GM12878 (cell line): ENCODE measurements around the gene CCDC137. TPM values are rescaled to one million over a fixed set of nuclear protein-coding genes. Genes with fewer than 3 reads are reported as not detected.

Experiments used
- ATAC-seq: fragments of 200-7000 bp; cut with Tn5 transposase; 3 replicates; pipeline ENCODE4 v1.9.1; 2020; ENCODE audit warnings: mild to moderate bottlenecking, moderate library complexity
- BruUV-seq: library from RNA; stranded (reverse); fragments of 400-500 nt; replicated peaks from 2 replicates; lab custom pipeline; 2021; lab: Mats Ljungman, UMichigan
- CTCF ChIA-PET: fragments of 300-600 bp; sonication (Branson Sonifier 250); formaldehyde crosslinking; extraction: SDS; loops from one replicate; lab custom pipeline; 2021; ENCODE audit warnings: inconsistent platforms; lab: Yijun Ruan, JAX
- POLR2A ChIA-PET: fragments of 350-600 bp; formaldehyde crosslinking; extraction: SDS; loops from one replicate; lab custom pipeline; 2021; ENCODE audit warnings: inconsistent platforms; lab: Charles Lee
- RAD21 ChIA-PET: fragments of 300-600 bp; sonication (Branson Sonifier 250); formaldehyde crosslinking; loops from one replicate; lab custom pipeline; 2023; ENCODE audit warnings: antibody characterized with exemption; ENCODE audit not compliant: unreplicated experiment; lab: Charles Lee
- SMC1A ChIA-PET: fragments of 300-600 bp; sonication (Branson Sonifier 250); formaldehyde crosslinking; loops from one replicate; lab custom pipeline; 2023; ENCODE audit not compliant: unreplicated experiment, uncharacterized antibody; lab: Charles Lee
- DNase-seq: peaks from one replicate; pipeline ENCODE4 v3.0.0-alpha.2; 2011; ENCODE audit warnings: low read depth, low spot score
- FAIRE-seq: peaks from 3 replicates; lab custom pipeline; 2011; peaks lifted over from hg19 to GRCh38; lab: Jason Lieb, UNC
- H2AFZ ChIP-seq: 2 replicates; pipeline ENCODE4 v1.6.0; 2011; ENCODE audit warnings: low read depth, low read length, control low read depth; ENCODE audit not compliant: control insufficient read depth
- H3K27ac ChIP-seq: 2 replicates; pipeline ENCODE4 v1.5.1; 2011; ENCODE audit warnings: control low read depth; ENCODE audit not compliant: control insufficient read depth, insufficient read depth
- H3K27me3 ChIP-seq, 2 experiments: replicated peaks in 1 of 2; 2 replicates each; pipeline versions ENCODE4 v1.6.0 to v1.6.1; 2011; ENCODE audit warnings: low read length in 1 of 2; ENCODE audit not compliant: control insufficient read depth in 2 of 2, insufficient read depth in 2 of 2
- H3K36me3 ChIP-seq, 2 experiments: 2 replicates each; pipeline ENCODE4 v1.5.1; 2011; ENCODE audit warnings: low read length in 1 of 2; ENCODE audit not compliant: control insufficient read depth in 2 of 2, insufficient read depth in 2 of 2
- H3K4me1 ChIP-seq: 2 replicates; pipeline ENCODE4 v1.6.1; 2011; ENCODE audit warnings: mild to moderate bottlenecking, low read length, moderate library complexity, mixed read lengths; ENCODE audit not compliant: control insufficient read depth, insufficient read depth
- H3K4me2 ChIP-seq: 2 replicates; pipeline ENCODE4 v1.6.0; 2011; ENCODE audit warnings: control low read depth; ENCODE audit not compliant: control insufficient read depth, insufficient read depth
- H3K4me3 ChIP-seq: fragments of 200-600 bp; sonication (generic); 2 replicates; pipeline ENCODE4 v1.5.1; 2016
- H3K79me2 ChIP-seq: 2 replicates; pipeline ENCODE4 v1.6.0; 2011; ENCODE audit warnings: low read length; ENCODE audit not compliant: control insufficient read depth, insufficient read depth
- H3K9ac ChIP-seq: 2 replicates; pipeline ENCODE4 v1.8.0; 2011; ENCODE audit warnings: low read length, control low read depth, mixed read lengths; ENCODE audit not compliant: control insufficient read depth, insufficient read depth
- H3K9me3 ChIP-seq: replicated peaks from 3 replicates; pipeline ENCODE4 v1.5.1; 2011; ENCODE audit warnings: mild to moderate bottlenecking, low read length; ENCODE audit not compliant: control insufficient read depth, insufficient read depth
- H4K20me1 ChIP-seq: 2 replicates; pipeline ENCODE4 v1.6.0; 2011; ENCODE audit not compliant: control insufficient read depth, insufficient read depth
- JUND ChIP-seq: IDR thresholded peaks from 2 replicates; pipeline ENCODE4 v1.6.1; 2012; ENCODE audit warnings: low read depth, mild to moderate bottlenecking, low read length, improper control_type of control experiment, moderate library complexity
- RELA ChIP-seq: fragments of 450-650 bp; IDR thresholded peaks from 2 replicates; pipeline ENCODE4 v1.8.0; 2014; ENCODE audit warnings: borderline replicate concordance; ENCODE audit not compliant: partially characterized antibody
- SIX5 ChIP-seq: IDR thresholded peaks from 2 replicates; pipeline ENCODE4 v1.6.1; 2011; ENCODE audit warnings: mild to moderate bottlenecking, low read depth, low read length, moderate library complexity; ENCODE audit not compliant: severe bottlenecking
- TARDBP ChIP-seq: IDR thresholded peaks from 2 replicates; pipeline ENCODE4 v1.6.1; 2016; ENCODE audit warnings: borderline replicate concordance
- WGBS: methylation state at CpG from one replicate; pipeline ENCODE4 v1.1.6; 2016; ENCODE audit warnings: low lambda C conversion rate; ENCODE audit not compliant: insufficient replicate concordance, insufficient coverage; ENCODE audit errors: missing lambda C conversion rate; 5-methylcytosine and 5-hydroxymethylcytosine counted together
- in situ Hi-C: fragments of 300-500 bp; cut with MboI; formaldehyde crosslinking; loops from 9 replicates; pipeline ENCODE4 v1.14.3; 2018; ENCODE audit warnings: mixed read lengths
- intact Hi-C: fragments of 100-400 bp; cut with micrococcal nuclease; formaldehyde crosslinking; loops from one replicate; pipeline ENCODE4 v1.14.2; 2022; ENCODE audit not compliant: unreplicated experiment
- polyA plus RNA-seq, 11 experiments: library from polyadenylated mRNA; depleted of rRNA in 4 of 11; unstranded in 6 of 11; stranded (reverse) in 5 of 11; fragments of >200 nt; fragmentation: Nextera tagmentation in 4 of 11; fragmentation: Illumina TruSeq in 1 of 11; extraction: Ambion mirVana in 4 of 11; extraction: Trizol in 1 of 11; gene quantifications; 1 replicate in 1 of 11; 2 replicates in 10 of 11; pipeline versions ENCODE4 v1.2.1 to v1.2.3, GENCODE V29; 2011 to 2016; ENCODE audit warnings: inconsistent platforms in 2 of 11, missing spikeins in 2 of 11, low read depth in 1 of 11
- total RNA-seq, 4 experiments: library from RNA; depleted of rRNA in 3 of 4; stranded (reverse); fragments of >200 nt in 3 of 4; fragmentation: Illumina TruSeq in 1 of 4; extraction: Trizol in 1 of 4; gene quantifications; 2 replicates each; pipeline versions ENCODE4 v1.2.1 to v1.2.3, GENCODE V29; 2013 to 2021

Gene CCDC137
- total and polyA plus RNA-seq, 10 of the 15 experiments (the other 5 are each of a cell fraction or from before 2014, with no cell fraction given) = 2.2 to 45.4 (median 22.1) TPM

- POLR2A ChIA-PET = interaction anchor here (0.5 kb wide), 1 partner anchor 11 kb away, joined by 3 read pairs; no protein-coding TSS in a partner anchor
- intact Hi-C loops = no loop called here
Observed at GRCh38 chr17:81621494-81622130, 44.9 kb upstream of the CCDC137 start.

GRCh38 chr17:81630274-81630673 lies 36.3 kb upstream of the CCDC137 start:
- POLR2A ChIA-PET = interaction anchor here (0.5 to 0.7 kb wide), 2 partner anchors 8 to 475 kb away, joined by 4 to 7 read pairs; no protein-coding TSS in a partner anchor
- BruUV-seq = no TSS peak
- H3K4me3 ChIP-seq = no peak overlapping the region
- TF ChIP-seq SIX5 (no peak), TARDBP (no peak), RELA (no peak)
- CTCF ChIA-PET = interaction anchor here (0.6 kb wide), 1 partner anchor 335 kb away, joined by 3 read pairs; the partner anchor contains the start of gene SLC38A10
- ATAC-seq = no peak
- H3K4me2 ChIP-seq = no peak overlapping the region
- in situ Hi-C loops = no loop called here
- peaks cover 2 to 16% of the 10 kb centered on the region in 2 experiments; a peak in 2 of 4 replicates for H3K36me3 ChIP-seq
- 79% methylated on average over 8 of the region's 8 CpGs for WGBS
- H3K9ac ChIP-seq = no peak overlapping the region
- H3K79me2 ChIP-seq = peaks cover 20% of the 10 kb centered on the region
- no peak overlapping the region for H2AFZ ChIP-seq
- DNase-seq = no peak
- SMC1A ChIA-PET = no interaction called here
- peaks cover under 1% of the 10 kb centered on the region for H3K4me1 ChIP-seq
- no peak overlapping the region for H3K27ac ChIP-seq
- no peaks in the 10 kb centered on the region for H3K27me3 ChIP-seq
- H4K20me1 ChIP-seq = no peaks in the 10 kb centered on the region
- intact Hi-C loops = no loop called here
- H3K9me3 ChIP-seq = no peaks in the 10 kb centered on the region; the same call in 2 of the 3 replicates
- FAIRE-seq = no peak
- RAD21 ChIA-PET = no interaction called here

More at GRCh38 chr17:81621494-81622130, 44.9 kb upstream of the CCDC137 start:
- no peak for ATAC-seq
- no peak for DNase-seq
- no peaks in the 10 kb centered on the region for H3K27me3 ChIP-seq
- CTCF ChIA-PET = no interaction called here
- RAD21 ChIA-PET = no interaction called here
- BruUV-seq = no TSS peak
- H4K20me1 ChIP-seq = no peaks in the 10 kb centered on the region
- no peaks in the 10 kb centered on the region; the same call in 1 of the 2 replicates for H3K79me2 ChIP-seq
- in situ Hi-C loops = no loop called here
- no peak overlapping the region for H3K4me2 ChIP-seq
- H2AFZ ChIP-seq = no peak overlapping the region
- no peaks in the 10 kb centered on the region; the same call in 2 of the 3 replicates for H3K9me3 ChIP-seq
- H3K4me3 ChIP-seq = no peak overlapping the region
- no peaks in the 10 kb centered on the region for H3K4me1 ChIP-seq
- 87% methylated on average over 11 of the region's 11 CpGs for WGBS
- TF ChIP-seq JUND = no peak
- TF ChIP-seq, all 136 proteins: peak for 0
- FAIRE-seq = no peak
- H3K27ac ChIP-seq = no peak overlapping the region
- SMC1A ChIA-PET = no interaction called here
- H3K36me3 ChIP-seq = peaks cover 19 to 28% of the 10 kb centered on the region in 2 experiments
- H3K9ac ChIP-seq = no peak overlapping the region
